HG02623 (cell line): Measurements from ENCODE around the gene RING1.

ENCODE experiments used
- ATAC-seq: cut with Tn5 transposase; IDR thresholded peaks from one replicate; pipeline ENCODE4 v1.9.1; 2021; ENCODE audit warnings: moderate library complexity; ENCODE audit not compliant: unreplicated experiment

RING1 gene

DNA sequence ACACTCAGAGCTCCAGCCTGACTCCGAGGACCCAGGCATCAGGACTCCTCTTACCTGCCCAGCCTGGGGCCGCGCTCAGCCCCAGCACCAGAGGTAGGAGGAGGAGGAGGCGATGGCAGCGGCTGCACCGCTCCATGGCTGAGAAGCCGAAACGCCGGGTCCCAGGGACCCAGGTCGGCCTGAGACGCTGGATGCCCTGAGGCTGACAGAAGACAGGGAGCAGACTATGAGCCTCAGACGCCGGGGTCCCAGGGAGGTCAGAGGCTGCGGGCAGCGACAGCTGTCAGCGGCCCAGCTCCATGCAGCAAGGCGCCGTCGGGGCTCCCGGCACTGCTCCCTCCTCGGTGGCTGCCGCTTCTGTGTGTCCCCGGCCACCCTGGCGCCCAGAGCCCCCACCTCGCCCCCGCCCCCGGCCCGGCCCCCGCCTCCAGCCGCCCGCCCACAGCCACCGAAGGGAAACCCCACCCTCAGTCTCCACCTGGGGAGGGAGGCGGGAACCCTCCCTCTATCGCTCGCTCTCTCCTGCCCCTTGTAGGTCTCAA, 16.1 kb upstream of the RING1 start, which contains the start of gene COL11A2:
Gene COL11A2, minus strand, starts transcription at position 363 of the 542 bp plus-strand sequence. Its CDS starts 227 bp downstream, at position 136.
- no peak for ATAC-seq

DNA sequence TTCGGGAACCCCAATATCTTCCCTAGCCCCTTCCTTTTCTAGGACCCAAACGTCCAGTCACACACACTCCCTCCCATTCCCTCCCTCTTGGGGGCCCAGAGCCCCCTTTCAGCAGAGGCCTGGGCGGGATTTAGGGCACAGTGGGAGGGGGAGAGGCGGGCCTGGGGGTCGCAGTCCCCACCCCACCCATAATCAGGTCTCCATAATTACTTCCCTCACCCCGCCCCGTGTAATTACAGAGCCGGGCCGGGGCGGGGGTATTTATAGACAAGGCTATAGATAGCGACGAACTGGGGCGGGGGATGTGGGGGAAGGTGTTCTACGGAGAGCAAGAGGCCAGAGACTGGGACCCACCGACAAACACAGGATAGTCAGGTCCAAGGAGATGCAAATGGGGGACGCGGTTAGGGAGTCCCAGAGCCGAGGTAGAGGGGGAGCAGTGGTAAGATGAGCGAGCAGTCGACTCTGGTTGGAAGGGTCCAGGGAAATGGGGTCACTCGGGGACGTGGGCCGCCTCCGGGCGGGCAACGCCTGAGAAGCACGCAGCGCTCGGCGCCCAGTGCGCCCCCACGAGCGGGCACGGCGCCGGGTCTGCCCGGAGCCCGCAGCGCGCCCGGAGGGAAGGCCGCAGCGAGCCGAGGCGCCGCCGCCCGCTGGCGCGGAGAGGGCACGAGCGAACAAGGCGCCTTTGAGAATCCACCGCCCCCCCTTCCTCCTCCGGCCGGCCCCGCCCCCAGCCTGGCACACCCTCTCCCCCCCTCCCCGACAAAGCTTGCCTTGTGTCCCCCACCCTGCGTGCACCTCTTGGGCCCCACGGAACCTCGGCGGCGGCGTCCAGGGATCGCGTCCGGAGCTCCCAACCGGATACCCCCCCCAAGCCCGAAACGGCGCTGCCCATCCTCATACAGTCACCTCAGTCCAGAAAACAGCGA, 15.4 kb upstream of the RING1 start:
- ATAC-seq, result no peak

DNA sequence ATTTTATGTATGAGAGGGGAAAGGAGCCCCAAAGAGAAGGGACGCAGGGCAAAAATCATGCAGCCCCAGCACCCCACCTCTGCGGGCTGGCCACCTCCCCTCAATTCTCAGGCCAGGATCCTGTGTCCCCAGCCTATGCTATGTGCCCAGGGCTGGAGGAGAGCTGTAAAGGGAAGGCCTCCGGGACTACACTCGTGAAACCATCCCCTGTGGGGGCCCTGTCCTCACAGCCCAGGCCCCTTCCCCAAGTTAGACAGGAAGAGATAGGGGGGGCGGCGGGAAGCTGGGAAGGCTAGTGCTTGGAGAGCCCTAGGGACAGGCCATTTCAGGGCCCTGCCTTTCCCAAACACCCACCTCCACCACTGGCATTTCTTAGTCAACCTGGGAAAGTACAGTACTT, 14.7 kb upstream of the RING1 start:
- ATAC-seq, result no peak

DNA sequence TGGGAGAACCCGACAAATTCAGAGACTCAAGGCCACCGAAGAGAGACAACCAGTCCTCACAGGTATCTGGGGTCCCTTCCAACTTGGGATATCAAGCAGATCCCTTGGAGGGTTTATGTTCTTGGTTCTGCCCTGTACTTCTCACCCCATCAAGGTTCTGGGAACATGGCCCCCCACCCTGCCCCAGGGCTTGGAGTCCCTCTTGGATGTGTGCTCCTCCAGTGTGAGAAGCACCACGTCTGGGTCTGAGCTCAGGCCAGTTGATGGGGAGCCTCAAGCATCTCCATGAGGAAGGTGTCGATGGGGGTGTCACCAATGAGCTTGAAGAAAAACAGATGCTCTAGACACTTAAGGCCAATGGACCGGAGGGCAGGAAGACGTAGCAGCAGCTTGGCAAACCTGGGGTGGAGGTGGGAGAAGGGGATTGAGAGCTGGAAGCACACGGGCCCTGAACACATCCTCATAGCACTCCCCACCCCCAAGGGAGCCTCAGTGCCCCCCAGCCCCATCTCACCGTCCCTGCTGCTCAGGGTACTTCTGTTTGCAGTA, 13.8 kb upstream of the RING1 start:
- ATAC-seq, result no peak

DNA sequence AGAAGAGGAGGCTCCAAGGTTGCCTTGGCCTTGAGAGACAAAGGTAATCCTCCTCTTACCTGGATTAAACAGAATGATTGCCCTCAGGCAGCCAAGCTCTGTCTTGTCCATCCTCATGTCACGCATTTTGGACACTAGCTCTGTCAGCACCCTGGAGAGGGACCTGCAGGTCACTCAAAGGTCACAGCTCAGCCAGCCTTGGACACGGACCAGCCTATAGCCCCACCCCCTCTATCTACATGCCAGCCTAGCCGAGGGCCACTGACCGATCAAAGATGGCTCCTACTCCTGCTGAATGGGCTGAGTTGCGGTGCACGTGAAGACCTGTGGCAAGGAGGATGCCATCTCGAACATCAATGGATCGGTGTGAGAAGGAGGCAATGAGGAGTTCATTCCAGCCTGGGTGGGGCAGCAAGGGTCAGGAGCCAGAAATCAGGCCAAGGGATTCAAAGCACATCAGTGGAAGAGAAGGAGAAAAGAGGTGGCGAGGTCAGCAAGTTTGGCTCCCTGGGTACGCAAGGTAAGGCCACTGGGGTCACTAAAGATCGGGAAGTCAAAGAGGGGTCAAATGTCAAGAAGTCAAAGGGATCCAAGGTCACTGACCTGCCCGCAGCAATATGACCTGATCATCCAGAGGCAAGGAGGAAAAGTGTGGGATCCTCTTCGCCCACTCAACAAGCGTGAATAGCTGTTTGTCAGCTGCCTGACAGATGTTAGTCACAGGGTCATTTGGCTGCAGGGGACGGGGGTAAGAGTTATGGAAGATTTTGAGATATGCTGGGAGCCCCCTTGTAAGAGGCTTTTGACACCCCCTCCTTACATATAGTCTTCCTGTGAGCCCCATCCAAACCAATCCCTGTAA, 12.8 kb upstream of the RING1 start:
- no peak for ATAC-seq

DNA sequence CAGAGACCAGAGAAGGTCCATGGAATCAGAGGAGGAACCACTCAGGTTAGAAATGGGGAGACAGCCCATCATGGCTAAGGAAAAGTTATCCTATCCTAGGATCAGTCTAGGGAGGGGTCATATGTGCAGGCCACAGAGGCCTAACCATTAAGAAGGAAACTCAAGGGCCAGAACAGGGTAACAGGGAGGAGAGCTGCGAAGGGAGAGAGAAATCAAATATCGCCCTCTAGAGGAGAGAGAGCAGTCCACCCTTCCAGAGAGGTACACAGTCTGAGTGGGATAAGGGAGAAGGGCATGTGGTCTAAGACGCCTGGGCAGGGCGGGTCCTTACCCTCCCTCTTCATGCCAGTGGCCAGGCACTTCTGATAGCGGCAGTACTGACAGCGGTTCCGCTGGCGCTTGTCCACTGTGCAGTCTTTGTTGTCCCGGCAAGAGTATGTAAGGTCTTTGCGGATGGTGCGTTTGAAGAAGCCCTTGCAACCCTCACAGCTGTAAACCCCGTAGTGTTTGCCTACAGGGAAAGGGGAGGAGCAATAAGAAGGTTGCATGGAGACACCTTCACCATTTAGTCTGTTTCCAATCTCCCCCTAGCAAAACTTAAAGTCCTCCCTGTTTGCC, 10.8 kb upstream of the RING1 start:
- ATAC-seq, result no peak

DNA sequence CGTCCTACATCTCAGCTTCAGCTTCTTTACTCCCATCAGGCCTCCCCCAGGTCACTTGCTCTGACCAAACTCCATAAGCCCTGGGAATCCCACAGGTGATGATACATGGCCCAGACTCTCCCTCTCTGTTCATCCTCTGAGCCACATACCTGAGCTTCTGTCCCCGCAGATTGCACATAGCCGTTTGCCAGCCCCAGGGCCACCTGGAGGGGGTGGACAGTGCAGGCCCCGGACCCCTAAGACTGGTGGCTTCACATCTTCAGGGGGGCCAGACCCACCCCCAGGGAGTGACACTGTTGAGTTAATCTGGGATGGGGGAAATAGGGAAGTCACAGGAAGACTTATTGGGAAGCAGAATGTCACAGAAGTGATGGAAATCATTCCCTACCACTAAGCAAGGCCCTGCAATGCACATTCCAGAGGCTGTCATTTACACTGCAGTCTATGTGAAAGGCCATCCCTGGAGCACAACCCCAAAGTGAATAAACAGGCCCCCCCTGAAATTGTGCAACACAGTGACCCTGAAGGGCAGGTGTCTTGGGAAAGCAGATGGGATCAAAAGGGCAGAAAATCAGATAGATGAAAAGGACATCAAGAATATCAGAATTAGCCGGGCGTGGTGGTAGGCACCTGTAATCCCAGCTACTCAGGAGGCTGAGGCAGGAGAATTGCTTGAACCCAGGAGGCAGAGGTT, 10.0 kb upstream of the RING1 start:
- ATAC-seq, result no peak

DNA sequence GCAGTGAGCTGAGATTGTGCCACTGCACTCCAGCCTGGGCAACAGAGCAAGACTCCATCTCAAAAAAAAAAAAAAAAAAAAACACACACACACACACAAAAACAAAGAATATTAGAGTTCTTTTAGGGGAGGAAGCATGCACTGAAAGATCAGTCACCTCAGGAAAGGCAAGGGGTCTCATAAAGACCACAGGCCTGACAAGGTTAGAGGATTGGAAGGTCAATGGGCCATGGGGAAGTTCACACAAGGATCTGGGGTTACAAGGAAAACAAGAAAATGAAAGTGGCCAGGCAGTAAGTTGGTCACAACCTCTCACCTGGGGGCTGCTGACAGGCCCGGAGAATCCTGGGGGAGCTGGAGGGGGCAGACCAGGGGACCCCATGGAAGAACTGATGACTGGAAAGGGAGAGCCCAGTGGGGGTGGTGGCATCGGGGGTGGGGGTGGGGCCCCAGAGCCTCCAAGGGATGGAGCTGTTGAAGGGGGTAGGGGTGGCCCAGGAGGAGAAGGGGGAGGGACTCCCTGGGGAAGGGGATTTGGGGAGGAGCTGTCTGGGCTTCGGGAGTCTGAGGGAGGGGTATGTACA, 9.4 kb upstream of the RING1 start:
- ATAC-seq, result no peak

DNA sequence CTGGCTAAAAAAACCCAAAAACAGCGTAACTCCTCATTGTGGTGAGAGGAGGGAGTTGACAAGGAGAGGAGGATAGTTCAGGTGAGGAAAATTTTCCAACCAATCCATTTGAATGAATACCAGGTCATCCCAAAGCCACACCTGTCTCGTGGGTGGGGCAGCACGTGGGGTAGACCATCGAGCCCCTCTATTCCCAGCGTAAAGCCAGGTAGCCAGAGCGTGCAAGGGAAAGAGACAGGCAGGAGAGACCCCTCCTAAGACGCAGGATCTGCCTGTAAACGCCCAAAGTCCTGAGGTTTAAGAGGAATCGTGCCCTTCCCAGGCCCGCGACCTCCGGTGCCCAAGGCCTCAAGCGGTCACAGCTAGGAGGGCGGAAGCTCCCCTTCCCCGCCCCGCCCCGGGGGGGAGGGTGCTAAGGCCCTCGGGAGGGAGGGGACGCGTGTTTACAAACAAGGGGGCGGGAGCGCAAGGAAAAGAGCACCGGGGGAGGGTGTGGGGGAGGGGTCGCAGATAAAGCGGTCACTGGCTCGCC, 8.5 kb upstream of the RING1 start:
- peak; percentile 16 for ATAC-seq

DNA sequence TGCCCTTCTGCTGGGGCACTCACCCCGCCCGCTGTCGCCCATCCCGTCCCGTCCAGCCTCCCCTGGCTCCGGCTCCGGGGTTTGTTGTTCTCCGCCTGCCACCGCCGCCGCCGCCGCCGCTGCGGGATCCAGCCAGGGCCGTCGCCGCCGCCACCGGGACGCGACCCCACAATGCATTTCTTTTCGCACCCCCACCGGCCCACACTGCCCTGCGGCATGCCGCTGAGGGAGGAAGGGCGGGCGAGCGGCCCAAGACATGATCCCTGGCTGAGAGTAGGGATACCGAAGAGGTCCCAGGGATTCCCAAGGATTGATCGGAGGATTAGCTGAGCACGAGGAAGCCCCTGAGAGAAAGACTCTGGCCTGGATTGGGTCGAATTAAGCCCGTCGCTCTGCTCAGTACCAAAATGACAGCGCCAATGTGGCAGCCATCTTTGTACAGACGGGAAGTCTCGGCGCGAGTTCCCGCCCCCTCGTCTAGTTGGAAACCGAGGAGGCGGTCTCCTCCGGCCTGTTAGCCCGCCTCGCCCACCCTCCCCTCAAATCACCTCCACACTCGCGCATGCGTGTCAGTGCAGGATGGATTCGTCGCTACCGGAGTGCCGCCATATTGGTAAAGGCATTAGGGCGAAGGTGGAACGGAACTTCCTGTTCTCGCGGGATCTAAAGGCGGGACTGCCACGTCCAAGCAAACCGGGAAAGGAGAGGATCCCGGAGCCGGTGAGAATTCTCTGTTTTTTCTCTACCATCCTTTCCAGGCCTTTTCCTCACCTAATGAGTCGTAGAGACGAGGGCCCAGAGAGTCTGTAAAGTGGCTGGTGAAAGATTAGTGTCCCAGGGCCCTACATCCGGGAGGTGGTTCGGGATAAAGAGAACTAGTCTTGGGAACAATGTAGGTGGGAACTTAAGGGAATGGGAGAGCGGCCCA, 7.8 kb upstream of the RING1 start, which contains the start of the genes RXRB and SLC39A7:
Gene RXRB, minus strand, starts transcription at position 447 of the 928 bp plus-strand sequence. Its CDS starts 189 bp downstream, at position 258.
Gene SLC39A7, plus strand, starts transcription at position 649 of the 928 bp plus-strand sequence. CDS start 379 bp downstream, outside the sequence.
- peak; percentile 43 for ATAC-seq

DNA sequence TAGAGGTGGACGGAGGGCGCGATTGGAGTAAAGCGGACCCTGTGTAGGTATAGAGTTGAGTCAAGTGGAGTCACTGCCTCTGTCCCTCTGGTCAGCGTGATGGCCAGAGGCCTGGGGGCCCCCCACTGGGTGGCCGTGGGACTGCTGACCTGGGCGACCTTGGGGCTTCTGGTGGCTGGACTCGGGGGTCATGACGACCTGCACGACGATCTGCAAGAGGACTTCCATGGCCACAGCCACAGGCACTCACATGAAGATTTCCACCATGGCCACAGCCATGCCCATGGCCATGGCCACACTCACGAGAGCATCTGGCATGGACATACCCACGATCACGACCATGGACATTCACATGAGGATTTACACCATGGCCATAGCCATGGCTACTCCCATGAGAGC, 7.2 kb upstream of the RING1 start:
- ATAC-seq, result no peak

DNA sequence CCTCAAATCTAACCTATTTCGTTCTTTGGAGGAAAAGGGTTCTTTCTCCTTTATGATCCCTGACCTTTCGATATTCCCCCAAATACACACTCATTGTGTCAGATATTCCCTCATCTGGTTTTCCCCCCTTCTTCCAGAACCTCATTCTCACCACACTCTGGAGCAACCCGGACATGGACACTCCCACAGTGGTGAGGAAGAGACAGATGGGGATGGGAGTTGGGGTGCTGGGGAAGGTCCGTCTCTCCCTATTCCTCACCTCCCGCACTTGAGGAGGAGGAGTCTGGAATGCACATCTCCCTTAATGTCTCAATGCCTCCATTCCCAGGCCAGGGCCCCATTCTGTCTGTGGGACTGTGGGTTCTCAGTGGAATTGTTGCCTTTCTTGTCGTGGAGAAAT, 6.4 kb upstream of the RING1 start:
- no peak for ATAC-seq

DNA sequence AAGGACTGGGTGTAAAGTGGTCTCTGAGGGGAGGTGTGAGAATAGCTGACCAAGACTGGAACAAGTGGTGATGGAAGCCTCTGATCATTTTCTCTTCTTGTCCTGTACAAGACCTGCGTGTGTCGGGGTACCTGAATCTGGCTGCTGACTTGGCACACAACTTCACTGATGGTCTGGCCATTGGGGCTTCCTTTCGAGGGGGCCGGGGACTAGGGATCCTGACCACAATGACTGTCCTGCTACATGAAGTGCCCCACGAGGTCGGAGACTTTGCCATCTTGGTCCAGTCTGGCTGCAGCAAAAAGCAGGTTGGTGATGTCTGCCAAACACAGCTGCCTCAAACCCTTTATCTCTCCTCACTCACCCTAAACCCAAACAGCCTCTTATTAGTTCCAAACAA, 5.5 kb upstream of the RING1 start:
- ATAC-seq, result no peak

DNA sequence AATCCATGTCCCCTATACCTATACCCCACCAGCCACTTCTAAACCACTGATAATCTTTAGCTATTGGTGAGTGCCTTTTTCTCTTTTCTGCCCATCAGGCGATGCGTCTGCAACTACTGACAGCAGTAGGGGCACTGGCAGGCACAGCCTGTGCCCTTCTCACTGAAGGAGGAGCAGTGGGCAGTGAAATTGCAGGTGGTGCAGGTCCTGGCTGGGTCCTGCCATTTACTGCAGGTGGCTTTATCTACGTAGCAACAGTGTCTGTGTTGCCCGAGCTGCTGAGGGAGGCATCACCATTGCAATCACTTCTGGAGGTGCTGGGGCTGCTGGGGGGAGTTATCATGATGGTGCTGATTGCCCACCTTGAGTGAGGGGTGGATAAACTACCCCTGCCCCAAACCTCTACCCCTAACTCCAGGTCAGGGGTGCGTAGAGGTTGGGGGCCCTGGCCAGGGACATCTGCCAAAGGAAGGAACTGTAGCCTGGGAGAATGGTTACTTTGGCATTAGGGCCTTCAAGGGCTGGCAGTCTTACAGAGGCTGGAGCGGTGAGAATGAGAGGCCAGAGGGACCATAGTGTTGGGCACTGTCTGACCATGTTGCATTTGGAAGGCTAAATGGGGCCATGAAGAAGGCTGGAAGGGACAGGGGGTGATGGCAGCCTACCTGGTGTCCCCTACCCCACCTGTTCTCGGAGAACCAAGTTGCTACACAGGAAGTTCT, 4.7 kb upstream of the RING1 start:
- no peak for ATAC-seq

DNA sequence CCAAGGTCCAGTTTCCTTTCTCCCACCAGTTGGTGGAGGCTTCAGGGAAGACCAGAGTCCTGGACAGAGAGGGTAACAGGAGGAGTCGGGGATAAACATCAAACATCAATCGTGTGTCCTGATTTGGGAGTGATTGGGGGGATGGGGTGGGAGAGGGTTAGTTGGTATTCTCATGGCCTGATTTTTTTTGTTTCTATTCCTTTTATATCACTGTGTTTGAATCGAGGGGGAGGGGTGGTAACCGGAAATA, 4.2 kb upstream of the RING1 start:
- no peak for ATAC-seq

DNA sequence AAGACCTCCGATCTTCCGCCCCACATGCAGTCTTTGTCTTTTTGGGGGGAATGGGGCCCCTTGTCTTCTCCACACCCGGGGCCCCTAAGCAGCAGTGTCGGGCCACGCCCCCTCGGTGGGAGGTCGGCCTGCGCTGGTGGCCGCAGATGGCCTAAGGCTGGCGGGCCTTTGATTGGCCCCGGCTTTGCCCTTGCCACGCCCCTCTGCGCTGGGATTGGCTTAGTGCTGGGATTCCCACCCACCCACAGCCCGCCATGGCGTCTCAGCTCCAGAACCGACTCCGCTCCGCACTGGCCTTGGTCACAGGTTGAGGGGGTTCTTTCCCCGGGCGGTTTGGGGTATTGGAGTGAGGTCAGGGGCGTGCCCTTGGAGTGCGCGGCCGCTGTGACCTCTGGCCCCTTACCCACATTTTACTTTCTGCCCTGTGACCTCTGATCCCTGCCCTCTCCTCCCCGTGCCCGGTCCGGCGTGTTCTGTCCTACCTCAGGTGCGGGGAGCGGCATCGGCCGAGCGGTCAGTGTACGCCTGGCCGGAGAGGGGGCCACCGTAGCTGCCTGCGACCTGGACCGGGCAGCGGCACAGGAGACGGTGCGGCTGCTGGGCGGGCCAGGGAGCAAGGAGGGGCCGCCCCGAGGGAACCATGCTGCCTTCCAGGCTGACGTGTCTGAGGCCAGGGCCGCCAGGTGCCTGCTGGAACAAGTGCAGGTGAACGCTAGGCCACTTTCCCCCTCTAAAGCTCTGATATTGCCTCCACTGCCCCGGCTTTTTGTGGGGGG, 3.7 kb upstream of the RING1 start, which contains the start of gene HSD17B8:
Gene HSD17B8, plus strand, starts transcription at position 241 of the 776 bp plus-strand sequence. Its CDS starts 14 bp downstream, at position 255.
- ATAC-seq, result peak; percentile 45
